NCI-H2081 treated with DMSO at 0.1 percent for 48 hours (cell line): ENCODE measurements around the gene ACCSL.

Source experiments
- DNase-seq: peaks from one replicate; lab custom pipeline; 2025; lab: John Stamatoyannopoulos, UW

ACCSL gene

GRCh38 chr11:44097821-44098220 lies 50.0 kb downstream of the ACCSL start:
- DNase-seq, result no peak

GRCh38 chr11:44101098-44101497 lies 53.3 kb downstream of the ACCSL start:
- DNase-seq, result no peak

GRCh38 chr11:44104481-44105294 lies 56.9 kb downstream of the ACCSL start:
- DNase-seq, result no peak

- no peak for DNase-seq
Measured at GRCh38 chr11:44108260-44108659, 60.5 kb downstream of the ACCSL start.
